ENCODE data around the gene DCTD. TPM values are rescaled to one million over a fixed set of nuclear protein-coding genes. Genes with fewer than 3 reads are reported as not detected.

The DCTD gene
- total RNA-seq, 1 experiment from 2014 or later = 100 TPM

DNA sequence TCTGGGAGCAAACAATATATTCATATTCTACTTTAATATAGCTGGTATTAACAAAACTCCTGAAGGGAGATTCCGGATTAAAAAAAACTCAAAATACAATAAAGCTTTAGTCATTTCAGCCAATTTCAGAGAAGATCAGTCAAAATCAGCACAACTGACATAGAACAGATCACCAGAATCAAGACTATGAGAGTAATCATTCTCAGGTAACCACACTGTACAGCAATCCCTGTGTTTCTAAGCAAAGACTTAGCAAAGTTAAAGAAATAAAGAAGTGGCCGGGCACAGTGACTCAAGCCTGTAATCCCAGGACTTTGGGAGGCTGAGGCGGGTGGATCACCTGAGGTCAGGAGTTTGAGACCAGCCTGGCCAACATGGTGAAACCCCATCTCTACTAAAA lies 9.1 kb downstream of the DCTD start:
- no peak overlapping the region for H3K18ac ChIP-seq (ENCODE audit: insufficient read length, low read depth, low read length)
- H2AK5ac ChIP-seq (ENCODE audit: insufficient read length, low read length) = no peak overlapping the region
- no CpG with 5 or more reads among the region's 3 CpGs for WGBS (ENCODE audit: extremely low coverage, insufficient read length, low lambda C conversion rate)
- Mint-ChIP-seq H3K27ac (no peak overlapping the region), H3K4me1 (peaks cover 8% of the 10 kb centered on the region in 2 experiments; a peak in 3 of 4 replicates), H3K36me3 (ENCODE audit: insufficient read depth in 1 of 3, low read depth in 3 of 3) (peaks cover 14 to 73% (median 64%) of the 10 kb centered on the region in 3 experiments), H3K4me3 (no peak overlapping the region), H3K27me3 (ENCODE audit: low read depth) (no peaks in the 10 kb centered on the region), H3K9me3 (no peaks in the 10 kb centered on the region)
- no peak overlapping the region for H2BK20ac ChIP-seq (ENCODE audit: low read depth, low read length, poor library complexity, severe bottlenecking)
- no peak overlapping the region for H3K14ac ChIP-seq (ENCODE audit: insufficient read depth, low read length)
- no peak overlapping the region for H3T11ph ChIP-seq (ENCODE audit: low read length)
- no peak overlapping the region for H2BK5ac ChIP-seq (ENCODE audit: insufficient read length, low read length)
- H2BK120ac ChIP-seq (ENCODE audit: low read depth, low read length, poor library complexity, severe bottlenecking) = no peak overlapping the region
- no peak overlapping the region for H2AFZ ChIP-seq (ENCODE audit: low read length)
- no peak overlapping the region for H3K4ac ChIP-seq (ENCODE audit: low read depth, low read length)
- H3K23ac ChIP-seq (ENCODE audit: insufficient read length, low read depth, low read length) = no peak overlapping the region
- H3K23me2 ChIP-seq (ENCODE audit: insufficient read length, low read depth, low read length, poor library complexity, severe bottlenecking) = no peaks in the 10 kb centered on the region
- H3K9me3 ChIP-seq (ENCODE audit: control insufficient read depth, low read depth, low read length) = no peaks in the 10 kb centered on the region
- no peak overlapping the region for H3K9ac ChIP-seq (ENCODE audit: extremely low read depth, insufficient read length, low read length)
- no peak overlapping the region for H2BK12ac ChIP-seq (ENCODE audit: insufficient read length, low read depth, low read length)
- no peaks in the 10 kb centered on the region for H3K27me3 ChIP-seq (ENCODE audit: insufficient read depth, low read length)
- no peak overlapping the region for H3K27ac ChIP-seq (ENCODE audit: insufficient read length, low read depth, low read length)
- H4K5ac ChIP-seq (ENCODE audit: insufficient read length, low read depth, low read length) = no peak overlapping the region
- no peak overlapping the region for H3K4me2 ChIP-seq (ENCODE audit: insufficient read depth, insufficient read length, low read length)
- no peak overlapping the region for H2BK15ac ChIP-seq (ENCODE audit: low read depth, low read length)
- no peaks in the 10 kb centered on the region for H3K79me1 ChIP-seq (ENCODE audit: insufficient read depth, low read depth, low read length, poor library complexity, severe bottlenecking)
- no peak overlapping the region for H4K8ac ChIP-seq (replicated peaks; ENCODE audit: insufficient read length, low read depth, low read length)
- no peaks in the 10 kb centered on the region; the same call in 1 of the 2 replicates for H3K4me1 ChIP-seq (ENCODE audit: insufficient read depth, low read length)
- no peak overlapping the region for H4K91ac ChIP-seq (ENCODE audit: insufficient read length, low read depth, low read length)
- H4K20me1 ChIP-seq (ENCODE audit: control insufficient read depth, insufficient read depth, insufficient read length) = no peaks in the 10 kb centered on the region
- H3K79me2 ChIP-seq (ENCODE audit: insufficient read depth, low read length) = no peaks in the 10 kb centered on the region
- no peak for TF ChIP-seq CTCF (conservative IDR thresholded peaks at IDR 0.05)
- no peak overlapping the region for H3K56ac ChIP-seq (ENCODE audit: insufficient read length, low read depth, low read length)
- DNase-seq = no peak
